Measurements from ENCODE around the gene PLAGL2.

Gene PLAGL2

DNA sequence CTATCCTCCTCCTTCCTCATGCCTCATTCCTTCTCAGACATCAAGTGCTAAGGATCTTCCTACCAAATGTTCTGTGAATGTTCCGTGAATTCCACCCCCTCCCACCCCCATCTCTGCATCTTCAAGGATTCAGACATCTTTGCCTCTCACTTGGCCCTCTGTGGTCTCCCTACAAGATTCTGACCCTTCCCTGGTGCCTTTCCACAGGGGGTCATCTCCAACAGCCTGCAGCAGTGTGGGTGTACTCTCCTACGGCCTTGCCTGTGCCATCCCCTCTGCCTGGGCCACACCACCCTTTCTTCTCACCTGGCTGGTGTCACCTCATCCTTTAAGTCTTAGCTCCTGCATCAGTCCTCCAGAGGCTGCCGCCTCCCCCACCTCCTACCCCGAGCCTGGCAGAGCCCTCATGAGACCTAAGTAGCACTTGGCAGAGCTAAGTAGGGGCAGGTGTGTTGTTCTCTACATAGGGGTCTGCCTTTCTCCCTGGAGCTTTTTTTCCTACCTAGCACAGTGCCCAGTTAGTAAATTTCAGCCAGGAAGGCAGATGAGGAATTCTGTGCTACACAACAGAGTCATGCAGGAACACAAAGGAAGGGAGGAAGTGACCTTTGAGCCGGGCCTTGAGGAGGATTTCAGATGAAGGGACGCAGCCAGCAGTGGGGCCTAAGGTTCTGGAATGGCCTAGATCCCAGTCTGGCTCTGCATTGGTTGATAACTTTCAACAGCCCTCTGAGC lies 55.0 kb downstream of the PLAGL2 start:
- no peak for DNase-seq (ENCODE audit: low read depth in 2 of 2)

DNA sequence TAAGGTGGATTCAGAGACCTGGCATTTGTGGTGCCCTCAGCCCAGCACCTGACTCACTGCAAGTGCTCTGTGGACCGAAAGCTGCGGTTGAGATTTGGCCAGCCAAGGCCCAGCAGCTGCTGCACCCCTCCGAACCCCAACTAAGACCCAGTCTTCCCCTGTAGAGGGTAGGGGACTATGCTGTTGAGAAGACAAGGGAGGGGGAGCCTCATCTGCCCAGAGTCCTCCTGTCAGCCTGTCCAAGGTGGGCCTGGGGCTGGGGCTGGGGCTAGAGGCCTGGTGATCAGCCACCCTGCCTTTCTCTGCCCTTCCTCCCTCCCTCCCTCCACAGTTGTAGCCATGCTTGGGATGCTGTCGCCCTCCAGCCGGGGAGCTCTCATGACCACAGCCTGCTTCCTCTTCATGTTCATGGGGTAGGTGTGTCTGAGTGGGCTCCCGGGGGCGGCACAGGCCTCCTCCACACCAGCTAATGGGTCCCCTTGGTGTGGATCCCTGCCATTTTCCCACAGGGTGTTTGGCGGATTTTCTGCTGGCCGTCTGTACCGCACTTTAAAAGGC lies 57.2 kb downstream of the PLAGL2 start:
- no peak for DNase-seq (ENCODE audit: low read depth in 2 of 2)

DNA sequence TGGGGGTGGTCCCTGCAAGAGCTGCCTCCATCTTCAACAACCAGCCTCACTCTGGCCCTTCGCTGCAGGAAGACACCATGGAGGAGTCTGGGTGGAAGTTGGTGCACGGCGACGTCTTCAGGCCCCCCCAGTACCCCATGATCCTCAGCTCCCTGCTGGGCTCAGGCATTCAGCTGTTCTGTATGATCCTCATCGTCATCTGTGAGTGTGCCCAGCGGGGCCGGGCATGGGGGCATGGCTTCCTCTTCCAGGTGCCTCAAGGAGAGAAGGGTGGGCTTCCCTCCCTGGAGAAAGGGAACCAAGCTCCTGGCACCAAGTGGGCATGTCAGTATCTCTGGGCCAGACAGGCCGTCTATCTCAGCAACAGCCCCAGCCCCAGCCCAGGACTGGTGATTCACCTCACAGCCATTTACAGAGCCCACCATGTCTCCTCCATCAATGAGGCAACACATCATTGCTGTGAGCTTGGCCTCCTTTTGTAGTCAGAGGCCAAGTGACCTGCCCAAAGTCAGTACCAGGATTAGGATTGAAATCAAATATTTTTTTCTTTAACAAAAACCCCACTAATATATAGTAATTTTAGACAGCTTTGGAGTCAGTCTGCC lies 57.9 kb downstream of the PLAGL2 start:
- DNase-seq (ENCODE audit: low read depth in 2 of 2) = no peak

DNA sequence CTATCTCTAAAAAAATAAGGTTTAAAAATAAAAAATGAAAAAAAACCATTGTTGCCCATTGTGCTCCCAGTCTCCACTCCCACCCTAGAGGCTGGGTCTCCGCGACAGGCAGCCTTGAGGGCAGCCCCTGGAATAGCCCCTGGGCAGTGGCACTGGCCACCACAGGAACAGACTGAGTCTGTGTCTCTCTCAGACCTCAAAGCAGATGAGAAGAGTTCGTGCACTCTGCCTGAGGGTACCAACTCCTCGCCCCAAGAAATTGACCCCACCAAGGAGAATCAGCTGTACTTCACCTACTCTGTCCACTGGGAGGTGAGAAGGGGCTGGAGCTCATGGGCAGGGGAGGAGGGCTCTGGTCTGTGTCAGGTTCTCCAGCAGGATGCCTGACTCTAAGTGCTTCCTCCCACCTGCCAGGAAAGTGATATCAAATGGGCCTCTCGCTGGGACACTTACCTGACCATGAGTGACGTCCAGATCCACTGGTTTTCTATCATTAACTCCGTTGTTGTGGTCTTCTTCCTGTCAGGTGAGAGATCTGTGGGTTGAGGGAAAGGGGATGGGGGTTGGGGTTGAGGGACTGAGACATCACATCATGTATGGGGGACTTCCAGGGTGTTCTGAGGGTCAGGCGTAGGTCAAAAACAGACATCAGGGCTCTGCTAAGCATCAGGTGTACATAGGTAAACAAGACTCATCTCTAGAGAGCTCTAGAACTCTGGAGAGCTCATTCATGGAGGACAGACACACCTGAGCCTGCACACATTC lies 62.5 kb downstream of the PLAGL2 start:
- DNase-seq (ENCODE audit: low read depth in 2 of 2) = no peak

- DNase-seq (ENCODE audit: low read depth in 2 of 2) = no peak
These were observed 64.6 kb downstream of the PLAGL2 start for GRCh38 chr20:32142991-32143390.

Data from stimulated activated CD8-positive, alpha-beta memory T cell treated with anti-CD3 and anti-CD28 coated beads, Interleukin-15, amount 100 ng/mL, for 4 hours (primary cell).